Stimulated activated CD4-positive, alpha-beta T cell treated with anti-CD3 and anti-CD28 coated beads, Interleukin-4, amount 100 ng/mL, for 1 hour (primary cell): Measurements from ENCODE around the gene CDH6.
"Not testable (repeated sequence)": the region's sequence is repeated elsewhere in the genome, so short reads cannot be mapped to it uniquely, and the experiment has no call there.

ENCODE experiments used
- DNase-seq: peaks from one replicate; pipeline ENCODE4 v3.0.0-alpha.2; 2020

CDH6 gene

GRCh38 chr5:31334061-31334860 lies 140.8 kb downstream of the CDH6 start:
- DNase-seq = no peak

GRCh38 chr5:31335456-31335855 lies 142.0 kb downstream of the CDH6 start:
- no peak for DNase-seq

- no peak for DNase-seq
Observed at GRCh38 chr5:31343946-31344345, 150.5 kb downstream of the CDH6 start.

GRCh38 chr5:31346896-31347551 lies 153.5 kb downstream of the CDH6 start:
- no peak for DNase-seq

- DNase-seq = no peak
Observed at GRCh38 chr5:31347552-31347905, 154.0 kb downstream of the CDH6 start.

GRCh38 chr5:31350395-31350794 lies 156.9 kb downstream of the CDH6 start:
- DNase-seq = no peak

- DNase-seq = no peak
Observed at GRCh38 chr5:31355337-31355736, 161.9 kb downstream of the CDH6 start.

- DNase-seq = no peak
Observed at GRCh38 chr5:31357038-31357437, 163.6 kb downstream of the CDH6 start.

- DNase-seq = no peak
Observed at GRCh38 chr5:31359839-31360238, 166.4 kb downstream of the CDH6 start.

GRCh38 chr5:31361234-31361633 lies 167.7 kb downstream of the CDH6 start:
- DNase-seq = no peak

GRCh38 chr5:31361704-31362528 lies 168.4 kb downstream of the CDH6 start:
- DNase-seq = not testable (repeated sequence)

GRCh38 chr5:31362529-31362900 lies 169.0 kb downstream of the CDH6 start:
- no peak for DNase-seq

- no peak for DNase-seq
Observed at GRCh38 chr5:31362931-31363568, 169.6 kb downstream of the CDH6 start.

GRCh38 chr5:31364881-31365636 lies 171.6 kb downstream of the CDH6 start:
- no peak for DNase-seq

GRCh38 chr5:31365776-31366175 lies 172.3 kb downstream of the CDH6 start:
- no peak for DNase-seq

- no peak for DNase-seq
Observed at GRCh38 chr5:31366941-31367340, 173.5 kb downstream of the CDH6 start.

- DNase-seq = no peak
Observed at GRCh38 chr5:31372124-31372523, 178.6 kb downstream of the CDH6 start.

GRCh38 chr5:31375999-31376720 lies 182.7 kb downstream of the CDH6 start:
- DNase-seq = no peak

GRCh38 chr5:31377274-31377946 lies 183.9 kb downstream of the CDH6 start:
- no peak for DNase-seq

GRCh38 chr5:31378136-31378535 lies 184.7 kb downstream of the CDH6 start:
- no peak for DNase-seq
